Brain microvascular endothelial cell (primary cell): ENCODE results near the gene HES6.

ENCODE experiments used
- DNase-seq: peaks from one replicate; pipeline ENCODE4 v3.0.0-alpha.2; 2020
- H3K27ac ChIP-seq: fragments of 250-450 bp; sonication (Bioruptor Pico); 2 replicates; pipeline ENCODE4 v1.5.1; 2020; ENCODE audit warnings: mild to moderate bottlenecking, moderate library complexity
- H3K27me3 ChIP-seq: fragments of 250-450 bp; sonication (Bioruptor Pico); replicated peaks from 2 replicates; pipeline ENCODE4 v1.5.1; 2020; ENCODE audit warnings: mild to moderate bottlenecking
- H3K36me3 ChIP-seq: fragments of 250-450 bp; sonication (Bioruptor Pico); replicated peaks from 2 replicates; pipeline ENCODE4 v1.5.1; 2020; ENCODE audit warnings: mild to moderate bottlenecking
- H3K4me3 ChIP-seq: 2 replicates; pipeline ENCODE4 v1.5.1; 2011; ENCODE audit warnings: low read depth, mild to moderate bottlenecking, control low read depth, low read length, moderate library complexity
- CTCF ChIP-seq: IDR thresholded peaks from 2 replicates; pipeline ENCODE4 v1.5.1; 2011; ENCODE audit warnings: low read depth, mild to moderate bottlenecking, moderate library complexity, low read length, control low read depth, inconsistent platforms; ENCODE audit errors: missing control alignments
- in situ Hi-C: cut with HindIII; loops from 2 replicates; pipeline ENCODE4 v1.10.0; 2017; ENCODE audit warnings: low sequenced_read_pairs, low pct_ligation_motif_present

Gene HES6

GRCh38 chr2:238269741-238270140 is 29.9 kb upstream of the HES6 start:
- in situ Hi-C loops, result no loop called here
- Histone ChIP-seq H3K36me3 (no peaks in the 10 kb centered on the region), H3K27ac (no peak overlapping the region), H3K27me3 (no peaks in the 10 kb centered on the region), H3K4me3 (no peak overlapping the region)
- TF ChIP-seq CTCF, result no peak
- DNase-seq, result no peak

- no peak for DNase-seq
- H3K4me3 ChIP-seq, result no peak overlapping the region
- in situ Hi-C loops, result no loop called here
- no peaks in the 10 kb centered on the region for H3K36me3 ChIP-seq
- H3K27me3 ChIP-seq, result no peaks in the 10 kb centered on the region
- no peak for TF ChIP-seq CTCF
- H3K27ac ChIP-seq, result no peak overlapping the region
Measured at GRCh38 chr2:238267884-238268680, 28.2 kb upstream of the HES6 start.

DNA sequence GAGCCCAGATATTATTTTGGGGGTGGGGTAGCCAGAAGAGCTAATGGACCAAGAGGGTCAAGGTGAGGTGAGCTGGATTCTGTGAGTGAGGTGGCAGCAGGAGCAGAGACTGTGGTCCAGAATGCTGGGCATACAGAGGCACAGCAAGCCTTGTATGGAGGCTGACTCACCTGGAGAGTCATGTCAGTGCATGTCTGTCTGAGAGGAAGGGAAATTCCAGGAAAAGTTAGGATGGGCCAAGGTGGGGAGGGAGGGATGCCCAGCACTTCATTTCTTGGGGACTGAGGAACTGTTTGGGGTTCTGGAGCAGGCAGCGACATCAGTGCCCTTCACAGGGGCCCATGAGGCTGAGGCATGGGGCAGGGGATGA is 27.5 kb upstream of the HES6 start:
- DNase-seq, result no peak
- in situ Hi-C loops, result no loop called here
- Histone ChIP-seq H3K27ac (no peak overlapping the region), H3K27me3 (no peaks in the 10 kb centered on the region), H3K4me3 (no peak overlapping the region), H3K36me3 (no peaks in the 10 kb centered on the region)
- no peak for TF ChIP-seq CTCF

DNA sequence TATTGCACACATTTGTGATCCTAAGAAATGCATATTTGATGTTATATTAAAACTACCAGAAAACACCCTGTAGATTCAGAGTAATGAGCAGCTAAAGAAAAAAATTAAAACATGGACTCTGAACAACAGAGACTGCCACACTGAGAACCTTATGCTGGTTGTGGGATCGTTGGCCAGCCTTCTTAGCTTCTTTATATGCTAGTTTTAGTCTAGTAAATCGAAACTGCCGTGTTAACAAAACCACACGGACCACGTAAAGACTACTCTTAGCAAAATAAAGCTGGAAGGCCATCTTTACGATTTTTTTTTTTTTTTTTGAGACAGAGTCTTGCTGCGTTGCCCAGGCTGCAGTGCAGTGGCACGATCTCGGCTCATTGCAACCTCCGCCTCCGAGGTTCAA is 25.8 kb upstream of the HES6 start:
- H3K36me3 ChIP-seq, result no peaks in the 10 kb centered on the region
- DNase-seq, result no peak
- in situ Hi-C loops, result no loop called here

DNA sequence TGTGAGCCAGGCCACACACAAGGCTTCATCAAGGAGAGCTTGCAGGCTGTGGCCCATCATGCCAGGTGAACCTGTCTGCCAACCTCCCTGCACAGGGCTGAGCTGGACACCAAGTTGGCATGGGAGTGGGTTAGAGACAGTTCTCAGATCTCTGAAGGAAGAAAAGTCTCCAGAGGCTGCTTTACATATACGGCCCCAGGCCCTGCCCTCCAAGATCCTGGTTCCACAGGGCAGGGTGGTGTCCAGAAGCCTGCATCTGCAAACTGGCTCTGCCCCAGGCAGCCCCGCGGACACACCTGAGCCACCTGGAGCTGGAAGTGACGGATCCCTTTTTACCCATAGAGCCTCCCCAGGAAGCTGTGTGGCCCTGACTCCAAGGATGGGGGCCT is 24.2 kb upstream of the HES6 start:
- no peak for TF ChIP-seq CTCF
- Histone ChIP-seq H3K27me3 (no peaks in the 10 kb centered on the region), H3K27ac (no peak overlapping the region), H3K4me3 (no peak overlapping the region), H3K36me3 (no peaks in the 10 kb centered on the region)
- in situ Hi-C loops, result no loop called here
- no peak for DNase-seq

More for the DNA sequence above, 25.8 kb upstream of the HES6 start:
- Histone ChIP-seq H3K27ac (no peak overlapping the region), H3K4me3 (no peak overlapping the region), H3K27me3 (no peaks in the 10 kb centered on the region)
- TF ChIP-seq CTCF, result no peak
